Suppressor macrophage treated with lipopolysaccharide for 1 hour (primary cell): Measurements from ENCODE around the gene PFKL.

Source experiments
- DNase-seq, 3 donors: peaks; one replicate each; pipeline ENCODE4 v3.0.0-alpha.2; 2020 to 2022

The PFKL gene

GRCh38 chr21:44314561-44314960 lies 14.7 kb downstream of the PFKL start:
- DNase-seq, result no peak

DNA sequence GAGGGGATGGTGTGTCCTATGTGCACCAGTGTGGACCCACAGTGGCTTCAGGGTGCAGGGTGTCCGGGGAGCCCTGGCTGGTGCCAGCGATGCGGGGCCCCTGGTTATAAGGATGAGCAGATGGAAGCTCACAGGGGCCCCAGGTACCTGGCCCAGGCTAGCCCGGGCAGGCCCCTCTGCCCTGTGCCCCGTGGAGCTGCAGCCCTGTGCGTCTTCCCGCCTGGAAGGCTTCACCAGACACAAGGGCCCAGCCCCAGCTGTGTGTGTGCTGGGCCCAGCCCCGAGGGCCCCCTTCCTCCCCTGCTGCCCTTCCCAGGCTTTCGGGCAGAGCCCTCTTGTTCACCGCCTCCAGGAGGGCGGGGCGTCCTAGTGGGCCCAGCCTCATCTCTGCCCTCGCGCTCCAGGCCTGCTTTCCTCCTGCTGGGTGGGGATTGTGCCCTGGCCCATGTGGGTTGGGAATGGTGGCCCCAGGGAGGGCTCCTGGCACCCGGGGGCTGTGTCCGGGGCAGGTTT lies 15.9 kb downstream of the PFKL start:
- no peak for DNase-seq

- no peak for DNase-seq
Observed at GRCh38 chr21:44316277-44316900, 16.5 kb downstream of the PFKL start.

- no peak for DNase-seq
Observed at GRCh38 chr21:44317241-44317782, 17.5 kb downstream of the PFKL start.

- no peak for DNase-seq
Observed at GRCh38 chr21:44317871-44318270, 18.0 kb downstream of the PFKL start.

- DNase-seq, result no peak
Observed at GRCh38 chr21:44318489-44319285, 18.8 kb downstream of the PFKL start.

GRCh38 chr21:44319407-44320065 lies 19.7 kb downstream of the PFKL start:
- DNase-seq, result no peak

DNA sequence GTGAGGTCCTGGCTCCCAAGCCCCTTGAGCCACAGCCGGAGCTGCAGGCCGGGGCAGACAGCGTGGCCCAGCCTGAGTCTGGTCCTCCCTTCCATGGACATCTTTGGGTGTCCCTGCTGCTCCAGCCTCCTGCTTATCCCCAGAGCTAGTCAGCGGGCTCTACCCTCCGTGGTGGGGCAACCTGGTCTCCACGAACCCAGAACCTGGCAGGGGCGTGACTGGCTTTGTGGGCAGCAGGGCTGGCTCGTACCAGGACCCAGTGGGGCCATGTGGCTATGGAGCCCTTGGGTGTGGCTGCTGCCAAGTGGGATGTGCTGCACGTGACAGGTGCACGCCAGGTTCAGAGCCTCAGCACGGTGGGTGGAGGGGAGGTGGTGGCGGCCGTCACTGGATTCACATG lies 21.0 kb downstream of the PFKL start:
- DNase-seq, result no peak

DNA sequence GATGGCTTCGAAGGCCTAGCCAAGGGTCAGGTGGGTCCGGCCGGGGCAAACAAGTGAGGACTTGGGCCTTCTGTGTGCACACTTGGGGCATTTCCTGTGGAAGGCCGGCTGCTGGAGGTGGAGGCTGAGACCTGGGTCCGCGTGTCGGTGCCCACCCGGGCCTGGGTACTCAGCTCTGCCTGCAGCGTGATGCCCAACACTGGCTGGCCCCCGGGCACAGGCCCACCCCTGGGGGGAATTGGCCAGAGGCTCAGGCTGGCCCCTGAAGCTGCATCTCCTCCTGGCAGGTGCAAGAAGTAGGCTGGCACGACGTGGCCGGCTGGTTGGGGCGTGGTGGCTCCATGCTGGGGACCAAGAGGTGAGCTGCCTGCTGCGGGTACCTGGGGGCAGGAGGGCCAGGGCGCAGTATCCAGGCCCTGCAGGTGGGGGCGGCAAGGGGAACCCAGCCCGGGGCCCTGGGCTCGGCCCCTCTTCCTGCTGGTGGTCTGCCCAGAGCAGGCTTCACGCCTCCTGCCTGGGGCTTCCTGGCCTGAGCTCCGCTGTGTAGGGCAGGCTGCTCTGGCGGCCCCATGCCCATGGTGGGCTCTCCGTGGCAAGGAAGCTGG lies 22.1 kb downstream of the PFKL start:
- DNase-seq, result no peak

DNA sequence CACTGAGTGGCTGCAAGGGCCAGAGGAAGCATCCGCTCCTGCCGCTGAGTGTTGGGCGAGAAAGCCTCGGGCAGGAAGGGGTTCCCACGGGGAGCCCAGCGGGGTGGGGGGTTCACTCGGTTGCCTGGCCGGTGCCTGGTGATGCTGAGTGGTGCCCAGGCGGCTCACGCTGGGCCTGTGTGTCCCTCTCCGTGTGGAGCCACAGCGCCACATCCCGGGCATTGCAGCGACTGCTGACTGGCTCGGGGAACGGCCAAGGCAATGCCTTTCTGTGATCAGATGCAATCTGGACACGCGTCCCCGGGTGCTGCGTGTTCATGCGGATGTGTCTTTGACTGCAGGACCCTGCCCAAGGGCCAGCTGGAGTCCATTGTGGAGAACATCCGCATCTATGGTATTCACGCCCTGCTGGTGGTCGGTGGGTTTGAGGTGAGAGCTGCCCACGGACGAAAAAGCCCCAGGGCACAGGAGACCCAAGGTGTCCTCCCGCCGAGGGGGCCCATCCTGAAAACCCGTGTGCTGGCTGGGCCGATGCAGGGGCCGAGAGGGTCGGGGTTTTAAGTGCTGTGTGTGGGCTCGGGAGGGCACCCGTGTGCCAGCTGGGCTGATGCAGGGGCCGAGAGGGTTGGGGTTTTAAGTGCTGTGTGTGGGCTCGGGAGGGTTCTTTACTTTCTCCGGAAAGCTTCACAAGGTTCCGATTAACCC lies 22.9 kb downstream of the PFKL start:
- DNase-seq, result no peak

DNA sequence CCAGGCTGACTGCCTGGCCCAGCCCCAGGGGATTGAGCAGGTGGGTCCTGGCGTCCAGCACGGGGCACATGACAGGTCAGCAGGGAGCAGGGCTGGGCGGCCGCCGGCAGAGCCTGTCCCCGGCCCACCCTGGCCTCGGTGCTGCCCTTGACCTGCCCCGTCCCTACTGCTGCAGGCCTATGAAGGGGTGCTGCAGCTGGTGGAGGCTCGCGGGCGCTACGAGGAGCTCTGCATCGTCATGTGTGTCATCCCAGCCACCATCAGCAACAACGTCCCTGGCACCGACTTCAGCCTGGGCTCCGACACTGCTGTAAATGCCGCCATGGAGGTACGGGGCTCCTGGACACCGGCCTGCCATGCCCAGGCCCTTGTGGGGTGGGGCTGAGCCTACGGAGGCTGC lies 23.7 kb downstream of the PFKL start:
- DNase-seq, result no peak

DNA sequence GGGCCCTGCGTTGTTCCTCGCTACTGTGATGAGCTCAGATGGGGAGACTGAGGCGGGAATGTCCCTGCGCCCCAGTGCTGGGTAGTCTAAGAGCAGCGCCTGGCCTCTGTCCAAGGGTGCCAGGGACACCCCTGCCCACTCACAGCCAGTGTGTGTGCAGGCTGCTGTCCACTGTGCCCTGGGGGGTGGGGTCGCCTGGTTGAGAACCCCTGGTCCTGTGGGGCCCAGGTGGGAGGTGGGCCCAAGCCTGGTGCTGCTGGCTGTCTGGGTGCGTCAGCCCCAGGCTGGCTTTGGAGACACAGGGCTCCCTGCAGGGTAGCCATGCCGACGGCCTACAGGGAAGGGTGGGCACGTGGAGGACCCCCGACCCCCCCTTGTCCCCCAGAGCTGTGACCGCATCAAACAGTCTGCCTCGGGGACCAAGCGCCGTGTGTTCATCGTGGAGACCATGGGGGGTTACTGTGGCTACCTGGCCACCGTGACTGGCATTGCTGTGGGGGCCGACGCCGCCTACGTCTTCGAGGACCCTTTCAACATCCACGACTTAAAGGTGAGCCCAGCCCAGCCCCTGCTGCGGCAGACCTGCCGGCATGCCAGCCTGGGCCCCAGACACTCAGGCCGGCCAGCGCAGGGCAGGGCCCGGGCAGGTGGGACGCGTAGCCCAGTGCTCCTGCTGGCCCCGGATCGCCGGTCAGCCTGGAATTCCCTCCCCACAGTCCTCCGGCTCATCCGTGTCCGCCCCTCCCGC lies 24.4 kb downstream of the PFKL start:
- DNase-seq, result no peak

DNA sequence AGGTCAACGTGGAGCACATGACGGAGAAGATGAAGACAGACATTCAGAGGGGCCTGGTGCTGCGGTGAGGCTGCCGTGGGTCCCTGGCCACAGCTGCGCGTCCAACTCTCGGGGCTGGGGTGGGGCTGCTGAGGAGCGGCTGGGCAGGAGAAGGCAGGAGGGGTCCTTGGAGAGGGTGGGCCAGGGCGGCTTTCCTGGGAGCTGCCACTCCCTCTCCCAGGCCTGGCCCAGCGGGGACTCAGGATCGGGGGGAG lies 24.9 kb downstream of the PFKL start:
- no peak for DNase-seq

DNA sequence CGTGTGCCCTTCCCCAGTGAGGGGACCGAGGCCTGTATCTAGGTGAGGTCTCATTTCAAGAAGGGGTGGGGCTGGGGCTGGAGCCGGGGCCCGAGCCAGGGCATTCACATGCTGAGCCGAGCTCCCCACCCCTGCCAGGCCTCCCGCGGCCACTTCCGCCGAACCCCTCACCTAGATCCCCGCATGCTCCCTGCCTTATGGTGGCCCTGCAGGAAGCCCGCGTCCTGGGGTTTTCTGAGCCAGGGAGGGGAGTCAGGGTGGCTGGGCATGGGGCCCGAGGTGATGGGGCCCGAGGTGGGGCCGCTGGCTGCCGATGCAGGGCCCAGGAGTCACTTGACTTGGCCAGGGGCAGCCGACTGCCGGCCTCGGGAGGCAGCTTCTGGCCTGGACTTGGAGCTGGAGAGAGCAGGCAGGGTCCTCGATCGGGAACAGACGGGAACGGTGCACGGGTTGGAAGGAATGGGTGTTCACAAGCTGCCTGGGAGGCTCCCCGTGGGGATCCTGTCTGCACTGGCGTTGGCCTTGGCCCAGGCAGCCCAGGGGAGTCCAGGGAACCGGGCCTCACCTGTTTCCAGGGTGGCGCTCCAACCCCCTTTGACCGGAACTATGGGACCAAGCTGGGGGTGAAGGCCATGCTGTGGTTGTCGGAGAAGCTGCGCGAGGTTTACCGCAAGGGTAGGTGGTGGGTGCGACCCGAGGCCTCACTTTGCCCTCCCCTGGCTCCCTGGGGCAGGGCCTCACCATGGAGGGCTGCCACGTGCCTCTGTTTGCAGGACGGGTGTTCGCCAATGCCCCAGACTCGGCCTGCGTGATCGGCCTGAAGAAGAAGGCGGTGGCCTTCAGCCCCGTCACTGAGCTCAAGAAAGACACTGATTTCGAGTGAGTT lies 25.8 kb downstream of the PFKL start:
- DNase-seq, result no peak

- no peak for DNase-seq
Observed at GRCh38 chr21:44326272-44326647, 26.4 kb downstream of the PFKL start.

DNA sequence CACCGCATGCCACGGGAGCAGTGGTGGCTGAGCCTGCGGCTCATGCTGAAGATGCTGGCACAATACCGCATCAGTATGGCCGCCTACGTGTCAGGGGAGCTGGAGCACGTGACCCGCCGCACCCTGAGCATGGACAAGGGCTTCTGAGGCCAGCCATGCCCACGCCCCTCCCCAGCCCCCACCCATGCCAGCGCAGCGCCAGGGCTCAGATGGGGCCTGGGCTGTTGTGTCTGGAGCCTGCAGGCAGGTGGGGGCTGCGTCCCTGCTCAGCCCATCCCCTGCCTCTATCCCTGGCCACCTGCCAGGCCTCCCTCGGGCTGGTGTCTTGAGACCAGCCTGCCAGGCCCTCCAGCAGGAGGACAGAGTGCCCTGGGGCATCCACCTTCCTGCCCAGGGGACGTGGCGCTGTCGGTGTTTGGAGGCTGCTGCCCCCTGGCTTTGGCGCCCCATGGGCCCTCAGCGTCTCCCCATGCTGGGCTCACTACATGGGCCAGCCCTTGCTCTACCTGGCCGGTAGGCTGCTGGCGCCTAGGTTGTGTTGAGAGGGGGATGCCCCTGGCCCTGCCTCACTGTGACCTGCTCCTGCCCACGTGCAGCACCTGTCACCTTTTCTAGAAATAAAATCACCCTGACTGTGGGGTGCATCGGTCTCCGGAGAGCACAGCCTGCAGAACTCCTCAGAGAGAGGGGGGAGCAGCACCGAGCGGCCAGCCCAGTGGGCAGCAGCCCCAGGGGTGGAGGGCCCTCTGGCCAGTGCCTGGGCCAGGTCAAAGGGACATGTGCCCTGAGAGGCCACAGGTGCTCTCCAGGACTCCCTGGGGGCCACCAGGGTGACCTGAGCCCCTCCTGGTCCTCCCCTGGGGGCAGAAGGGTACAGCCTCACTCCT lies 27.1 kb downstream of the PFKL start:
- DNase-seq, result no peak

DNA sequence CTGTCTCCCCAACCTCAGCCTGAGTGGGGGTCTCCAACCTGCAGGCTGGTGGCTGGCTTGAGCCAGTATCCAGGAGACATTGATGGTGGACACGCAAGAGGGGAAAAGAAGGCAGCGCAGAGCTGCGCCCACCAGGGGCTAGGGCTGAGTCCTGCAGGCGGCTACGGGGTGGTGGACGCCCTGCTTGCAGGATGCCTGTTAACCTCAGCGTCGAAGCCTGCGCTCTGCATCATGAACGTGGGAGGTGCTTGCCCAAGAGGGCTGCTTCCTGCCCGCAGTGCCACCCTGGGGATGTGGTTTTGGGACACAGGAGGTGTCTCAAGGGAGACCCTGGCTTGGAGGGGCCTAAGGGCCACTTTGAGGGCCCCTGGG lies 27.7 kb downstream of the PFKL start:
- DNase-seq, result no peak

DNA sequence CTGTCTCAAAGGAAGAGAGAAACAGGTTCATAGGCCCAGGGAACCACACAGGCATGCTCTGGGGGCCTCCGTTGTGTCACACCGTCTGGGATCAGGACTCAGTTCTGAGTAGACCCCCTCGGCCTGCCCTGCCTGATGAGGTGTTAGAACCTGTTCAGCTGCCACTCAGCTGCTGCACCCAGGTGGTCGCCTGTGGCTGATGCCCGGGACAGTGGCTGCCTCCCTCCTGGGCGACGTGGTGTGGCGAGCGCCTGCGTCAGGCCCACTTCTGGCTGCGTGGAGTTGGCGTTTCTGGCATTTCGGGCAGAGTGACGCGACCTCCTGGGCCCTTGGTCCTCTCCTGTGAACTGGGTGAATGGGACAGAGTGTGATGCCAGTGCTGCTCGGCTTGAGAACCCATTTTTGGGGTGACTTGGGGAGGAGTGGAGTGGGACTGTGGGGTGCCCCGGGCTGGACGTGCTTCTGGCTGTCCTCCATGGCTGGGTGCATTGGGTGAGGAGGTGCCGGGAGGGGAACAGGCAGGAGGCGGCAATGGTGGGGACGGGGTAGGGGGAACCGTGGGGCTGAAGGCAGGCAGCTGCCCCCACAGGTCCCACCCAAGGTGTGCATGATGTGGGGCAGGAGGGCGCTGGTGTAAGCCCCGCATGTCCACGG lies 28.5 kb downstream of the PFKL start:
- no peak for DNase-seq

GRCh38 chr21:44329086-44329889 lies 29.4 kb downstream of the PFKL start:
- DNase-seq, result no peak
